ENCODE data around the gene ENTPD2.

DNA sequence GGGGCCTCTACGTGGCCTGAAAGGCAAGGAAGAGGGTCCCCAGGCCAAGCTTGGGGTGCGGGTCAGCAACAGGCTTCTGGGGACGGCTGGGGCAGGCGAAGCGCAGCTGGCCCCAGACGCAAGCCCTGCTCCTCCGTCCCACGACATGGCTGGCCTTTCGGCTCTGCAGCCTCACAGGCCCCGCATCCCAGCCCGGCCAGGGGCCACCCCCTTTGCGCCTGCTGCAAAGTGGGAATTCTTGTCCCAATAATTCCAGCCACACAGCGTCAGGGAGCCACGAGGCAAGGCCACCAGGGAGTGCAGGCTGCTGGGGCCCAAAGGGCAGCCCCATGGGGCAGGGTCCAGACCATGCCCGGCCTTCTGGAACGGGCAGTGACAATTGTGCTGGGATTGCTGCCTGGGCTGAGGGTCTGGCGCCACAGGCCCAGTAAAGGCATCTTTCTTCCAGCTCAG, 1.1 kb upstream of the ENTPD2 start:
- TF ChIP-seq, protein P1, sequence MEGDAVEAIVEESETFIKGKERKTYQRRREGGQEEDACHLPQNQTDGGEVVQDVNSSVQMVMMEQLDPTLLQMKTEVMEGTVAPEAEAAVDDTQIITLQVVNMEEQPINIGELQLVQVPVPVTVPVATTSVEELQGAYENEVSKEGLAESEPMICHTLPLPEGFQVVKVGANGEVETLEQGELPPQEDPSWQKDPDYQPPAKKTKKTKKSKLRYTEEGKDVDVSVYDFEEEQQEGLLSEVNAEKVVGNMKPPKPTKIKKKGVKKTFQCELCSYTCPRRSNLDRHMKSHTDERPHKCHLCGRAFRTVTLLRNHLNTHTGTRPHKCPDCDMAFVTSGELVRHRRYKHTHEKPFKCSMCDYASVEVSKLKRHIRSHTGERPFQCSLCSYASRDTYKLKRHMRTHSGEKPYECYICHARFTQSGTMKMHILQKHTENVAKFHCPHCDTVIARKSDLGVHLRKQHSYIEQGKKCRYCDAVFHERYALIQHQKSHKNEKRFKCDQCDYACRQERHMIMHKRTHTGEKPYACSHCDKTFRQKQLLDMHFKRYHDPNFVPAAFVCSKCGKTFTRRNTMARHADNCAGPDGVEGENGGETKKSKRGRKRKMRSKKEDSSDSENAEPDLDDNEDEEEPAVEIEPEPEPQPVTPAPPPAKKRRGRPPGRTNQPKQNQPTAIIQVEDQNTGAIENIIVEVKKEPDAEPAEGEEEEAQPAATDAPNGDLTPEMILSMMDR (conservative IDR thresholded peaks at IDR 0.05; ENCODE audit: low read depth, low read length): no peak
- no peak for TF ChIP-seq RAD21 (IDR thresholded peaks at IDR 0.05; ENCODE audit: low read length)
- TF ChIP-seq MAZ (IDR thresholded peaks at IDR 0.05; ENCODE audit: borderline replicate concordance, low read depth, low read length): no peak
- no peak for TF ChIP-seq POLR2A (IDR thresholded peaks at IDR 0.05; ENCODE audit: low read depth, low read length)
- TF ChIP-seq FOS (IDR thresholded peaks at IDR 0.05; ENCODE audit: low read depth, low read length): no peak
- TF ChIP-seq MAFK (IDR thresholded peaks at IDR 0.05; ENCODE audit: low read depth, low read length): no peak
- TF ChIP-seq, protein P2, sequence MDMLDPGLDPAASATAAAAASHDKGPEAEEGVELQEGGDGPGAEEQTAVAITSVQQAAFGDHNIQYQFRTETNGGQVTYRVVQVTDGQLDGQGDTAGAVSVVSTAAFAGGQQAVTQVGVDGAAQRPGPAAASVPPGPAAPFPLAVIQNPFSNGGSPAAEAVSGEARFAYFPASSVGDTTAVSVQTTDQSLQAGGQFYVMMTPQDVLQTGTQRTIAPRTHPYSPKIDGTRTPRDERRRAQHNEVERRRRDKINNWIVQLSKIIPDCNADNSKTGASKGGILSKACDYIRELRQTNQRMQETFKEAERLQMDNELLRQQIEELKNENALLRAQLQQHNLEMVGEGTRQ (IDR thresholded peaks at IDR 0.05; ENCODE audit: low read depth, low read length): no peak
- TF ChIP-seq SMC3 (IDR thresholded peaks at IDR 0.05; ENCODE audit: low read depth, low read length): no peak
- no peak for TF ChIP-seq BHLHE40 (IDR thresholded peaks at IDR 0.05; ENCODE audit: low read depth, low read length)
- TF ChIP-seq, protein P3, sequence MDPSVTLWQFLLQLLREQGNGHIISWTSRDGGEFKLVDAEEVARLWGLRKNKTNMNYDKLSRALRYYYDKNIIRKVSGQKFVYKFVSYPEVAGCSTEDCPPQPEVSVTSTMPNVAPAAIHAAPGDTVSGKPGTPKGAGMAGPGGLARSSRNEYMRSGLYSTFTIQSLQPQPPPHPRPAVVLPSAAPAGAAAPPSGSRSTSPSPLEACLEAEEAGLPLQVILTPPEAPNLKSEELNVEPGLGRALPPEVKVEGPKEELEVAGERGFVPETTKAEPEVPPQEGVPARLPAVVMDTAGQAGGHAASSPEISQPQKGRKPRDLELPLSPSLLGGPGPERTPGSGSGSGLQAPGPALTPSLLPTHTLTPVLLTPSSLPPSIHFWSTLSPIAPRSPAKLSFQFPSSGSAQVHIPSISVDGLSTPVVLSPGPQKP (IDR thresholded peaks at IDR 0.05; ENCODE audit: borderline replicate concordance, low read depth, low read length): no peak
- no peak for TF ChIP-seq RFX5 (IDR thresholded peaks at IDR 0.05; ENCODE audit: low read depth, low read length)
- TF ChIP-seq CEBPB (IDR thresholded peaks at IDR 0.05; ENCODE audit: low read depth, low read length): no peak
- no peak for TF ChIP-seq MXI1 (IDR thresholded peaks at IDR 0.05; ENCODE audit: borderline replicate concordance, low read depth, low read length)
- no peak for TF ChIP-seq CHD1 (IDR thresholded peaks at IDR 0.05; ENCODE audit: low read depth, low read length)

Data from IMR-90 (cell line).